HG03103 (cell line): ENCODE data around the gene FPGS.

Experiments used
- ATAC-seq: cut with Tn5 transposase; IDR thresholded peaks from one replicate; pipeline ENCODE4 v1.9.1; 2021; ENCODE audit warnings: low read depth; ENCODE audit not compliant: unreplicated experiment

FPGS gene

DNA sequence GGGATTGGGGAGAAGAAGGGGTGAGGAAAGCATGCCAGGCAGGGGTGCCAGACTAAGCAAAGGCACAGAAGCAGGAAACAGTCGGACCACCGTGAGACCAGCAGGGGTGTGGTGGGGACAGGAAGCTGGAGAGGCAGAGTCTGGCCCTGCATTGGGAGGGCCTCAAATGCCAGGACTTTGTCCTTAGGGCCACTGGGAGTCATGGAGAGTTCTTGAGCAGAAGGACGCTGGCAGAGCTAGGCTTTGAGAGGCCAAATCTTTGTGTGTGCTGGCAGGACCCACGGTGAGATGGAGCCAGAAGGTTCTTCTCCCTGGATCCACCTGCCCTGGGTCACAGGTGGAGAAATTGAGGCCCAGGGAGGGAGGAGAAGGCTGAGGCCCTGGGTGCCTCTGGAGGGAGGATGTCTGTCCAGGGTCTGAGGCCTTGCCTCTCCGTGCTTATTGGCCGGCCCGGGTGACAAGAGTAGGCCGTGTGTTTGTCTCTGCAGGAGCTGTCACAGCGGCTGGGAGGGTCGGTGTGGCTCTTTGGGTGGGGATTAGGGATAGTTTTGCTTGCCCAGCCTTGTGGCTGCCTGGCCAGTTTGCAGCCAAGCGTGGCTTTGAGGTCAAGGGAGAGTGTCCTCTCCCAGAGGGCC lies 53.5 kb downstream of the FPGS start:
- no peak for ATAC-seq

DNA sequence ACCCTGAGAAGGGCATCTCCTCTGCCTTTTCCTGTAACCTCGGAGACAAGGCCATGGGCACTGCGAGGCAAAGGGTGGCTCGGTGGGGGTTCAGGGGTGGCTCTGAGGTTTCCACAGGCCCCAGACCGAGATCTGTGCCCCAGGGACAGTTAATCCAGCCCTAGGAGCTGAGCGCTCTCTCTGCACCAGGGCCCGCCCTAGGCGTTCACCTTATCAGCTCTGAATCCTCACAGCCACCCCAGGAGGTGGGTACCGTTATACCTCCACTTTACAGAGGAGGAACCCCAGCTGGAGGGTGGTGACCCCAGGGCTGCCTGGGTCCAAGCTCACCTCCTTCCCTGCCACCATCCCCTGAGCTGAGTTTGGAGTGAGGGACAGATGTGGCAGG lies 54.0 kb downstream of the FPGS start:
- ATAC-seq = no peak

- no peak for ATAC-seq
Measured at GRCh38 chr9:127857278-127857677, 54.6 kb downstream of the FPGS start.

- no peak for ATAC-seq
Measured at GRCh38 chr9:127858041-127858512, 55.4 kb downstream of the FPGS start.

DNA sequence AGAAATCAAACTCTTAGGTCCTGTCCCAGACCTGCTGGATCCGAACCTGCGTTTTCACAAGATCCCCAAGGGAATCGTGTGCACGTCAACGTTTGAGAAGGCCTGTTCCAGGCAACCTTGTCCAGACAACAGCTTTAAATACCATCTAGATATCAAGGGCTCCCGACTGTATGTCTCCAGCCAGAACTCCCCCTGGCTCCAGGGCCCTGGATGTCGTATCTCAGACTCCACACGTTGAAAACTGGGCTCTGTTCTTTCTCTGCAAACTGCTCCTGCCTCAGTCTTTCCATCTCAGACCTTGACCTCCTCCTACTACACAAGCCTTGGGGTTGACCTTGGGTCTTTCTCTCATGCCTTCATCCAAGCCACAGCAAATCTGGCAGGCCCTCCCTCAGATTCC lies 57.6 kb downstream of the FPGS start:
- no peak for ATAC-seq

- no peak for ATAC-seq
Measured at GRCh38 chr9:127860779-127861178, 58.1 kb downstream of the FPGS start.

GRCh38 chr9:127862075-127863011 lies 59.7 kb downstream of the FPGS start:
- ATAC-seq = no peak

GRCh38 chr9:127863191-127863621 lies 60.5 kb downstream of the FPGS start:
- ATAC-seq = no peak
